GM12874 (cell line): Measurements from ENCODE around the gene GOLGA2.

Source experiments
- CTCF ChIP-seq: IDR thresholded peaks from 2 replicates; pipeline ENCODE4 v1.5.1; 2011; ENCODE audit warnings: low read depth, mild to moderate bottlenecking, control low read depth, low read length, moderate library complexity; ENCODE audit not compliant: insufficient read depth

GOLGA2 gene

DNA sequence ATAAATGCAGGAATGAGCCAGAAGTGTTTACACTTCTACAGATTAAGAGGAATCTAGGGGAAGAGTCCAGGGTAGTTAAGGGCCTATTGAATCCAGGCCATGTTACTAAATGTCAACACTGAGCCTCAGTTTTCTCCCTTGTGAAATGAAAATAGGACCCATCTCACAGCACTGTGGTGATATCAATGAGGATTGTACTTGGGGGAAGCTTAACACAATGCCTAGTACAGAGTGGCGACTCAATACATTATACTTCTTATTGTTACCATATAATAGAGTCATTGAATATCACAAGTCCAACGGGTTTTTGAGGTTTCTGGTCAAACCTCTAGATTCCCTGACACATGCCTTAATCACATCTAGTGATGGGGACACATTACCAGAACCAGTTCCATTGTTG, 41.8 kb upstream of the GOLGA2 start:
- no peak for TF ChIP-seq CTCF

DNA sequence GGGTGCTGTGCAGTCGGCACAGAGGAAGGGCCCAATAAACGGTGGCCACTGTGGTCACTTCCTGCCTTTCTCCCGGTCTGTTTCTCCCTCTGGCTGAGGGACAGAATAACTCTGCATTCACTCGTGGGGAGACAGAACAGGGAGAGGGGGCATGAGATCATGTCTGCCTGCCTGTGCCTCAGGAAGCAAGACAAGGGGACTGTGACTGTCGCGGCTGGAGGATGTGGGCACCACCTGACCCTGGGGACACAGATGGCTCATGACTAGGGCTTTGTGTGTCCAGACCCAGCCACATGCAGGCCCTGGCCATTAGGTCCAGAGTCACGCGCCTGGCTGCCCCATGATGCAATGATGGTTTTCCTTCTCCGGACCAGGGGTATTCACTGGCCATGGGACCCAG, 40.6 kb upstream of the GOLGA2 start:
- no peak for TF ChIP-seq CTCF

- TF ChIP-seq CTCF = no peak
Measured at GRCh38 chr9:128314697-128315096, 38.9 kb upstream of the GOLGA2 start.

DNA sequence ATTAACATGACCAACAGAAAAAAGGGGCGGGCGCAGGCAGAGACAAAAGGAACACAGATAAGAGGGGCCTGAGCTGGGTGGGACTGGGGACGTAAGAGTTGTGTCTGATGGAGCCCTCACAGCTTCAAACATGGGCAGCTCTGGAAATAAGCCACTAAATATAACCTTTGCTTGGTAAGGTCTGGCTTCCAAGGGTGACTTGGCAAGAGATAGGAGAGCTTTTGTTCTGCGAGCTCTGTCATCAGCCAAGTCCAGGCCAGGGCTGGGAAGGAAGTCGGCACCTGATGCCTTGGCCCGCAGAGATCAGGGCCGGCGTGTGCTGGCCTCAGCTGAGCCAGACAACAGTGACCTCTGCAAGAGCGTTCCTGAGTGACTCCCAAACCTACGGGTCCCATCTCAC, 34.7 kb upstream of the GOLGA2 start:
- TF ChIP-seq CTCF = no peak

GRCh38 chr9:128309551-128309950, 33.7 kb upstream of the GOLGA2 start:
- no peak for TF ChIP-seq CTCF

GRCh38 chr9:128304971-128305288, 29.1 kb upstream of the GOLGA2 start:
- no peak for TF ChIP-seq CTCF

- no peak for TF ChIP-seq CTCF
Measured at GRCh38 chr9:128304136-128304970, 28.5 kb upstream of the GOLGA2 start.
